NAMALWA (cell line): ENCODE data around the gene MAT2A.

ENCODE experiments used
- DNase-seq: peaks from one replicate; pipeline ENCODE4 v3.0.0-alpha.2; 2015; ENCODE audit warnings: low spot score

MAT2A gene

GRCh38 chr2:85524336-85524908 lies 14.5 kb upstream of the MAT2A start:
- no peak for DNase-seq

DNA sequence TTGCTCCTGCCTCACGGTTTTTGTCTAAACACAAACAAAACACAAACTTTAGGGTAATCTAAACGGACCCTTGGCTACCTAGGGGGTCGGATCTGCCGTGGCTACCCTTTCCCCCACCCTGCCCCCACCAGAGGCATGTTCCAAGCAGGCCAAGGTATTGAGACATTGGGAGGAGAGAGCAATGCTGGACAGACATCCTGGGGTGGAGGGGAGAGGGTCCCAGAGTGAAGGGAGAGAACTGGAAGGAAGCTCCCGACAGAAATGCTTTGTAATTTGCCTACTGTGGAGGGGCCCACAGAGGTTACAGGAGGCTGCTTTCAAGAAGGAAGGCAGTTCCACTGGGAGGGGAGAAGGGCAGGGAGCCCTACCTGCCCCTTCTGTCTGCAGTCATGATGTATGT lies 13.9 kb upstream of the MAT2A start:
- DNase-seq = no peak

DNA sequence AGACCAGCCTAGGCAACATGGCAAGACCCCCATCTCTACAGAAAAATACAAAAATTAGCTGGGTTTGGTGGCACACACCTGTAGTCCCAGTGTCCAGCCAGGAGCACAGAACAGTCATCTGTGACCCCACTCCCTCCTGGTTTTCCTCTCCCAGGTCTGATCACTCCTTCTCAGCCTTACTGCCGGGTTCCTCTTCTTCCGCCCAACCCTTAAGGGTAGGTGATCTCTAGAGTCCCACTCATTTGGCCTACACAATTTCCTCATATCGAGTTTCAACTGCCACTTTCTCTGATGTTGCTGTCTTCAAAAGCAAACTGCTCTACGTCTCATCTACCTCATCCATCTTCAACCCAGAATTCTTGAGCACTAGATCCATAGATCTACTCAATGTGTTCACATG lies 13.4 kb upstream of the MAT2A start:
- DNase-seq = no peak

DNA sequence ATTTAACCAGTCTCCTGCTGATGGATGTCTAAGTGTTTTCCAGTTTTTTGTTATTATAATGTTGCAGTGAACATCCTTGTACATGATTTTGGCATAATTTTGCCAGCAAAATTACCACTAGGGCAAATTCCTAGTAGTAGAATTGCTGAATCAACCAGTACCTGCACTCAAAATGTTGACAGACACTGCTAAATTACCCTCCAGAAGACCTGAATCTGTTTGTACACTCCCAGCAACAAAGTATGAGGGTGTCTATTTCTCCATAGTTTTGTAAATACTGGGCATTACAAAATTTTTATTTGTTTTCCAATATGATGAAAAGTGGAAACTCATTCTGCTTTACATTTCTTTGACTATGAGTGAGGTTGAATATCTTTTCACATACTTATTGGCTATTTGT lies 11.2 kb upstream of the MAT2A start:
- no peak for DNase-seq

DNA sequence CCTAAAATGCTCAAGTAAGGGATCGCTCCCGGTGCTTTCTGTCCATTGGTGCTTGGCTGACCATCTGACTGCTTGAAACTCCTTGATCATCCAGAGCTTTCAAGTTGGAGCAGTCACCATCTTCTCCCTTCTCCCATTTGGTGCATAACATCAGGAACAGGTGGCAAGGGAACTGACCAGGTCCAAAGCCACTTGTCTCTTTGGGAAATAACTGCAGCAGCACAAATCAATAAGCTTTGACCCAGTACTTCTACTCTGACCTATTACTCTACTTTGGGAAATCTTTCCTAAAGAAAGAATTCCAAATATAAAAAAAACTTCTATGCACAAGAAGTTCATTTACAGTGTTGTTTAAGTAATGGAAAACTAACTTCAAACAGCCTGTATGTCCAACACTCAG lies 10.6 kb upstream of the MAT2A start:
- DNase-seq = no peak

DNA sequence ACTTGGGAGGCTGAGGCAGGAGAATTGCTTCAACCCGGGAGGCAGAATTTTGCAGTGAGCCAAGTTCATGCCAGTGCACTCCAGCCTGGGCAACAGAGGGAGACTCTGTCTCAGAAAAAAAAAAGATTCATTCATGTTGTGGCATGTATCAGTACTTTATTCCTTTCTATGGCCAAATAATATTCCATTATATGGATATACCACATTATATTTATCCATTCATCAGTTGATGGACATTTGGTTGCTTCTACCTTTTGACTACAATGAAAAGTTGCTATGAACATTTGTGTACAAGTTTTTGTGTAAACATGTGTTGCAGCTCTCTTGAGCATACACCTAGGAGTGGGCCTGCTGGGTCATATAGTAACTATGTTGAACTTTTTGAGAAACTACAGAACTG lies 9.2 kb upstream of the MAT2A start:
- DNase-seq = no peak

GRCh38 chr2:85531589-85531988 lies 7.4 kb upstream of the MAT2A start:
- DNase-seq = no peak

DNA sequence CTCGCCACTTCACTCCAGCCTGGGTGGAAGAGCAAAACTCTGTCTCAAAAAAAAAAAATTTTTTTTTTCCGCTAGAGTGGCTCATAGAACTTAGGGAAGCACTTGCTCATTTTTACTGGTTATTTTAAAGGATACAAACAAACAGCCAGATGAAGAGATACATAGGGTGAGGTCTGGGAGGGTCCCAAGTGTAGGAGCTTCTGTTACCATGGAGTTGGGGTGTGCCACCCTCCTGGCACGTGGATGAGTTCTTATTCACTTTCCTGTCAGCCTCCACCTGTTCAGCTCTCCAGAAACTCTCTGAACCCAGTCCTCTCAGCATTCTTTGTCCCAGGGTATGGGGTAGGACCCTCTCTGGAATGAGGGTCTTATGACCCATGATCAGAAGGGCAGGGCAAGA lies 4.9 kb upstream of the MAT2A start:
- no peak for DNase-seq

- no peak for DNase-seq
These were observed 4.1 kb upstream of the MAT2A start for GRCh38 chr2:85534881-85535280.

DNA sequence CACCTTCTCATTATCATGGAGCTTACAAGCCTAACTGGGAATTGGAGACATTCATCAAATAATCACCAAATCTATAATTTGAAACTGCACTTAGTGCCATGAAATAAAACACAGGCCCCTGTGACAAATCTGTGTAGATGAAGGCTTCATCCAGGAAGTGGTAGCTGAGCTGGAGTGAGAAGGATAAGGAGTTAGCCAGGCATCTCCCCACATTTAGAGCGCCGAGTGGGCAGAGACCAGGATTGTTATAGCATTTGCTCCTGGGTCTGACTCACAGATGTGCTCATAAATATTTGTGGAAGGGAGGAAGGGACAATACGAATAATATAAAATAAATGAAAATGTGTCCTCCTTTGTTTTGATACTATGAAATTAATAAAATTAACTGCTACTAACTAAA lies 2.5 kb upstream of the MAT2A start:
- no peak for DNase-seq

DNA sequence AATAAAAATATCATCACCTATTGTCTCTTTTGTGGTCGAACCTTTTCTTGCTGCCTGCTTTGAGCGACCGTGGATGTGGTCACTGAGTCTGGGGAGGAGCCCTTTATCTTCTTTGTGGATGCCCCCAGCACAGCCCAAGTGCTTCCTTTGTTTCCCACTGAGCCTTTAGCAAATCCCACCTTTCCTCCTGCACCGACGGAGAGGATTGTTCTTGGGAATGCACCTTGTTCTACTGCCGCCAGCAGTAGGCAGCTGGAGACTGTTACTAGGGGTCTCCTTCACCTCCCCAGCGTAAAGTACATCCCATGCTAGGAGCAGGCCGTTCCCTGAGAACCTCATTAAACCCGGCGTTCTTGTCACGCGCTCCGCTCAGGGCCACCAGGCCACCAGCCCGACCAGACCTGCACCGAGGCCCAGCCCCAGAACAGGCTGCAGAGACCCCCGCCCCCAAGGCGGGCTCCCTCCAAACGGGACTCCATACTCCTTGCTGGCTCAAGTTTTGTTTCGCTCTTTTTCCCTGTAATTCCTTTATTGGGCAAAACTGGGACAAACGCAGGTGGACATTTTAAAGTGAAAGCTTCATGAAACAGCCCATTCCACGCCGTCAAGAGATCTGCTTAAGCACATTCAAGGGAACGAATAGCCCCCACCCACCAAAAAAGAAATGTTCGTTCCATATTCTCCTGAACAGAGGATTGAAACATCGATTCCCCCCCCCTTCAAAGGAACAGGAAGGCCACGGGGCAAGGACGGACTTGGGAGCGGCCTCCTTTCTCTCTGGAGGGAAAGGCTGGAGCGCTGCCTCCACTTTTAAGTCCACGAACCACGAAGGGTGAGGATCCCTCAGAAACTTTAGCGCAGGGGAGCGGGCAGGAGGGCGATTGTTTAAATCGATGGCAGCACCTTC lies 1.1 kb upstream of the MAT2A start:
- DNase-seq = peak; percentile 54

DNA sequence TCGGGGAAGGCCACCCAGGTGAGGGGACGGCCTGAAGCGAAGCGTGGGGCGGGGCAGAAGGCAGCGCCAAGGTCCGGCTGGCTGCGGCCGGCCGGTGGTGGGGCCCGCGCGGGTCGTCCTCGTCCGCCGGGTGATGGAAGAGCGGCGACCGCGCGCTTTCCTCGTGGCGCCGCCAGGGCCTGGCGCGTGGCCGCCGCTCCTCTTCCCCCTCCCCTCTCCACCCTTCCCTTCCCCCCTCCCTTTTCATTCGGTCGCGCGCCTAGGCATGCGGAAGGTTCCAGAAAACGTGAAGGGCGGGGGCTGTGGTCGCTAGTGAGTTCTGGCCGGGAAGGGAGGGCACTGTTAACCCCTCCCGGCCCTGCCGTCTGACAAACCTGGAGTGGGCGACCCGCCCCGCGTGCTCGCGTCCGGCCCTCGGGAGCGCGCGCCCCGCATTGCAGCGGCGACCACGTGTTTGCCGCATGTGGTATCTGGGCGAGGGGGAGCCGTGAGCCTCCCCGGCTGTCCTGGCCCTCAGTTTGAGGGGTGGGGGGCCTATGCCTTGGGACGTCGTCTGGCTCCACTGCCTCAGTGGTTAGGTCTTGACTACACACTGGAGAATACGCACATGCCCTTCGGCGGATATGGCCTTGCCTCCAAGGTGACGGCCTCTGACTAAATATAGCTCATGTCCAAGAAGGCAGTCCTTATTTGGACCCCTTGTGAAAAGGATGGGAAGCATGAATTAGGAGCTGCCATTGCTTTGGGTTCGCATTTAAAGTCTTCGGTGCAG lies 579 bp downstream of the MAT2A start:
- DNase-seq = peak; percentile 61

DNA sequence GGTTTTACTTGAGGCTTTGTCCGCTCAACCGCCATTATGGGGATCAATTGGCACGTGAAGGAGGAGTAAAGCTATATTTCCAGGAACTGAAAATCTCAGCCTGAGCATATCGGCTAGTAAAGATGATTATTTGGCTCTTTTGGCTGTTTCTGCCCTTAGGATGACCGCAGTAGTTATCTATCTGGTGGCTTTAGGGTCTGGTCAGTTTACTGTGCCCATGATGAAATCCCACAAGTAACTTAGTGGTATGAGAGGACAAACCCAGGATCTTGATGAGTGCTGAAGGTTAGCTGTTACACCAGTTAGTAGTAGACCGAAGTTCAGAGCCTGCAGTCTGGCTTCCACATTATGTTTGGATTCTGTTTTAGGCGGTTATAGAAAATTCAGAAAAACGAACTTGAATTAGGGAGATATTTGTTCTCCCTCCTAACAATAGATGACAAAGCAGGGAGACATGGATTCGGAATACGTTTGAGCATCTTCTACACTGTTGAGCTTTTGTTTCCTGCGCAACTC lies 1.2 kb downstream of the MAT2A start:
- no peak for DNase-seq

DNA sequence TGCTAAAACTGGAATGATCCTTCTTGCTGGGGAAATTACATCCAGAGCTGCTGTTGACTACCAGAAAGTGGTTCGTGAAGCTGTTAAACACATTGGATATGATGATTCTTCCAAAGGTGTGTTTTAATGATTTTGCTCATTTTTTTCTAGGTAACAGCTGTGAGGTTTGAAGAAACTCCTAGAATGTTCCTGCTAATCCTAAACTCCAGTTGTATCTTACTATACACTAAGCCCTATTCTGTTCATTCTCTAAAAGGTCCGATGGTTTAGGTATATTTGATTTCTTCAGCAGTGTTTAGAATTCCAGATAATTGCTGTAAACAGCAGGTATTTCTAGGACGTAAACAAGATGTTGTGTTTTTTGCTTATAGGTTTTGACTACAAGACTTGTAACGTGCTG lies 2.3 kb downstream of the MAT2A start:
- no peak for DNase-seq

GRCh38 chr2:85541753-85542457 lies 2.9 kb downstream of the MAT2A start:
- no peak for DNase-seq

GRCh38 chr2:85542777-85543176 lies 3.8 kb downstream of the MAT2A start:
- no peak for DNase-seq

GRCh38 chr2:85544254-85544691 lies 5.3 kb downstream of the MAT2A start:
- DNase-seq = peak; percentile 36

- peak; percentile 46 for DNase-seq
These were observed 6.2 kb downstream of the MAT2A start for GRCh38 chr2:85544915-85545779.

GRCh38 chr2:85545780-85546240 lies 6.8 kb downstream of the MAT2A start:
- peak; percentile 53 for DNase-seq

DNA sequence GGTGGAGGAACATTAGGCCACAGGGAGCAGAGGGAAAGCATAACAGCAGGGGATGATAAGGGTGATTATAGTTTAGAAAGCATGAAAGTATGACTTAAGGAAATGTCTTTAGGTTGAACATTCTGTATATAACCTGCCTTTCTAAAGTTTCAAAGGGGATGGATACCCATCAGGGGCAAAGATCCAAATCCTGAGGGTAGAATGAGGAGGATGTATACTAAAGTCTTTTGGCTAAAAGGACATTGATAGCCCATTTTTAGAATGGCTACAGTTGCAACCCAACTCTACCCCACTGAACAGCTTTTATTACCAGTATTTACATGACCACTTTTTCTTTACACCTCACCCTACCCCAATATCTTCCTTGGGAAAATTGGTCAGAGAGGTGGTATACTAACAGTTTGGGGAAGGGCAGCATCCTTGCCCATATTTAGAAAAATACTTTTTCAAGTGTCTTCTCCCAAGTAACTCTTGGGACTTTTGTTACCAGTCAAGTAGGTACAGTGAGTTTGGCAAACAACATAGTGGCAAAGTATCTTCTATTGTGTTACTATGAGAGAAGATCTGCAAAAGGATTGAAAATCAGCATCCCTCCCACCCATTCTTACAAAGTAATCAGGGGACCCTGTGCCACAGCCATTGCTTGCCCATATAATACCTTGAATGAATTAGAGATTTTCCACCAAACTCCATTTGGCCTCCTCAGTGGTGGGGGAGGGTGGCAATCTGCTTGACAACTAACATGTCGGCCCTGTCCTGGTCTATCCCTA lies 8.3 kb downstream of the MAT2A start:
- peak; percentile 59 for DNase-seq
